ENCODE data around the gene RELN.

RELN gene

GRCh38 chr7:103715376-103716120 is 273.9 kb downstream of the RELN start:
- H3K9ac ChIP-seq (ENCODE audit: low read length) = no peak overlapping the region

DNA sequence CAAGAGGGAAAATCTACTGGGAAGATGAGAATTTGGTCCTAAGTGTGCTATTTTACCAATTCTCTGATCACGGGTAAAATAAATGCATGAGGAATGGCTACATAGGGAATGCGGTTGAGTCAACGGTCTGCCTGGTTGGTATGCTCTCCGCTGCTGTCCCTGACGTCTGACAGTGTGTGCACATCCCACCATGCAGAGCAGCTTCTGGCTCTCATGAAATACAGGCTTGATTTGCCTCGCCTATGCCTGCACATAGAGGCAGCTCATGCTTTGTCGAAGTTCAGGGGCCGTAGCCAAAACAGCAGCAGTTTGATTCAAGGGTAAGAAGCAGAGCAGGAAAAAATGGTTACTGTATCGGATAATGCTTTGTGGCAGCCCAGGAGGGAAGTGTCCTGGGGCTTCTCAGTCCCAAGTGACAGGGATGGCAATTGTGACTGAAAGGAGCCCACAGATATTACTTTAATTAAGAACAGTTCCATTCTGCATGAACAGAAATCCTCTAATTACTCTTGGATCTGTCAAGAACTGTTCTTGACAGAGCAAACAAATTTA is 275.0 kb downstream of the RELN start:
- Histone ChIP-seq H2BK5ac (ENCODE audit: low read length) (no peak overlapping the region), H3K23ac (ENCODE audit: low read length) (no peak overlapping the region), H3K79me2 (ENCODE audit: control insufficient read depth, insufficient read depth, low read length) (no peaks in the 10 kb centered on the region), H3K27ac (ENCODE audit: low read depth, low read length) (no peak overlapping the region), H3K4me2 (ENCODE audit: low read length) (no peak overlapping the region), H2AK5ac (ENCODE audit: low read length) (no peak overlapping the region), H4K5ac (ENCODE audit: low read length) (no peak overlapping the region), H3K79me1 (ENCODE audit: low read length) (no peaks in the 10 kb centered on the region), H3K4ac (ENCODE audit: low read depth, low read length) (no peak overlapping the region), H3K56ac (ENCODE audit: low read length) (no peak overlapping the region), H2BK120ac (ENCODE audit: low read depth, low read length) (no peak overlapping the region), H3K18ac (ENCODE audit: low read length) (no peak overlapping the region), H2BK15ac (replicated peaks; ENCODE audit: low read depth) (no peak overlapping the region), H3K36me3 (ENCODE audit: control insufficient read depth, insufficient read depth, low read length) (no peaks in the 10 kb centered on the region), H3K4me3 (ENCODE audit: low read length) (no peak overlapping the region), H3K9ac (ENCODE audit: low read length) (no peak overlapping the region), H3K27me3 (ENCODE audit: insufficient read depth, low read length, poor library complexity) (no peaks in the 10 kb centered on the region), H3K4me1 (ENCODE audit: control insufficient read depth, low read depth, low read length) (no peaks in the 10 kb centered on the region), H4K8ac (ENCODE audit: low read depth, low read length) (no peak overlapping the region)
- DNase-seq = peak; percentile 7
- WGBS (ENCODE audit: extremely low coverage, insufficient coverage, low lambda C conversion rate) = no CpG with 5 or more reads among the region's 9 CpGs

More at GRCh38 chr7:103715376-103716120, 273.9 kb downstream of the RELN start:
- H3K4ac ChIP-seq (ENCODE audit: low read depth, low read length) = no peak overlapping the region
- no peak overlapping the region for H2BK15ac ChIP-seq (replicated peaks; ENCODE audit: low read depth)
- H3K36me3 ChIP-seq (ENCODE audit: control insufficient read depth, insufficient read depth, low read length) = no peaks in the 10 kb centered on the region
- H3K18ac ChIP-seq (ENCODE audit: low read length) = no peak overlapping the region
- H3K56ac ChIP-seq (ENCODE audit: low read length) = no peak overlapping the region
- no peaks in the 10 kb centered on the region for H3K79me2 ChIP-seq (ENCODE audit: control insufficient read depth, insufficient read depth, low read length)
- H2BK5ac ChIP-seq (ENCODE audit: low read length) = no peak overlapping the region
- no peak overlapping the region for H4K5ac ChIP-seq (ENCODE audit: low read length)
- H4K8ac ChIP-seq (ENCODE audit: low read depth, low read length) = no peak overlapping the region
- no peak overlapping the region for H3K4me2 ChIP-seq (ENCODE audit: low read length)
- DNase-seq = no peak
- H3K79me1 ChIP-seq (ENCODE audit: low read length) = no peaks in the 10 kb centered on the region
- H3K4me1 ChIP-seq (ENCODE audit: control insufficient read depth, low read depth, low read length) = no peaks in the 10 kb centered on the region
- no CpG with 5 or more reads among the region's 4 CpGs for WGBS (ENCODE audit: extremely low coverage, insufficient coverage, low lambda C conversion rate)
- H2AK5ac ChIP-seq (ENCODE audit: low read length) = no peak overlapping the region
- no peak overlapping the region for H3K23ac ChIP-seq (ENCODE audit: low read length)
- H3K27me3 ChIP-seq (ENCODE audit: insufficient read depth, low read length, poor library complexity) = no peaks in the 10 kb centered on the region
- H3K27ac ChIP-seq (ENCODE audit: low read depth, low read length) = no peak overlapping the region
- H2BK120ac ChIP-seq (ENCODE audit: low read depth, low read length) = no peak overlapping the region
- no peak overlapping the region for H3K4me3 ChIP-seq (ENCODE audit: low read length)

GRCh38 chr7:103712991-103713778 is 276.3 kb downstream of the RELN start:
- no peak overlapping the region for H3K4ac ChIP-seq (ENCODE audit: low read depth, low read length)
- no peak overlapping the region for H2BK120ac ChIP-seq (ENCODE audit: low read depth, low read length)
- H4K8ac ChIP-seq (ENCODE audit: low read depth, low read length) = no peak overlapping the region
- no CpG with 5 or more reads among the region's 4 CpGs for WGBS (ENCODE audit: extremely low coverage, insufficient coverage, low lambda C conversion rate)
- H3K9ac ChIP-seq (ENCODE audit: low read length) = no peak overlapping the region
- H3K18ac ChIP-seq (ENCODE audit: low read length) = no peak overlapping the region
- no peaks in the 10 kb centered on the region for H3K79me2 ChIP-seq (ENCODE audit: control insufficient read depth, insufficient read depth, low read length)
- H3K23ac ChIP-seq (ENCODE audit: low read length) = no peak overlapping the region
- no peak for DNase-seq
- H2AK5ac ChIP-seq (ENCODE audit: low read length) = no peak overlapping the region
- no peak overlapping the region for H4K5ac ChIP-seq (ENCODE audit: low read length)
- no peak overlapping the region for H2BK5ac ChIP-seq (ENCODE audit: low read length)
- no peak overlapping the region for H3K4me2 ChIP-seq (ENCODE audit: low read length)
- H3K36me3 ChIP-seq (ENCODE audit: control insufficient read depth, insufficient read depth, low read length) = no peaks in the 10 kb centered on the region
- no peak overlapping the region for H3K4me3 ChIP-seq (ENCODE audit: low read length)
- no peaks in the 10 kb centered on the region for H3K79me1 ChIP-seq (ENCODE audit: low read length)
- H2BK15ac ChIP-seq (replicated peaks; ENCODE audit: low read depth) = no peak overlapping the region
- no peak overlapping the region for H3K56ac ChIP-seq (ENCODE audit: low read length)
- no peak overlapping the region for H3K27ac ChIP-seq (ENCODE audit: low read depth, low read length)
- H3K4me1 ChIP-seq (ENCODE audit: control insufficient read depth, low read depth, low read length) = no peaks in the 10 kb centered on the region
- no peaks in the 10 kb centered on the region for H3K27me3 ChIP-seq (ENCODE audit: insufficient read depth, low read length, poor library complexity)

GRCh38 chr7:103711413-103711812 is 278.0 kb downstream of the RELN start:
- Histone ChIP-seq H2BK15ac (replicated peaks; ENCODE audit: low read depth) (no peak overlapping the region), H3K56ac (ENCODE audit: low read length) (no peak overlapping the region), H3K79me2 (ENCODE audit: control insufficient read depth, insufficient read depth, low read length) (no peaks in the 10 kb centered on the region), H3K4me3 (ENCODE audit: low read length) (no peak overlapping the region), H4K8ac (ENCODE audit: low read depth, low read length) (no peak overlapping the region), H3K79me1 (ENCODE audit: low read length) (no peaks in the 10 kb centered on the region), H3K27ac (ENCODE audit: low read depth, low read length) (no peak overlapping the region), H2BK5ac (ENCODE audit: low read length) (no peak overlapping the region), H3K4ac (ENCODE audit: low read depth, low read length) (no peak overlapping the region), H3K9ac (ENCODE audit: low read length) (no peak overlapping the region), H4K5ac (ENCODE audit: low read length) (no peak overlapping the region), H3K23ac (ENCODE audit: low read length) (no peak overlapping the region), H3K4me2 (ENCODE audit: low read length) (no peak overlapping the region), H2BK120ac (ENCODE audit: low read depth, low read length) (no peak overlapping the region), H3K36me3 (ENCODE audit: control insufficient read depth, insufficient read depth, low read length) (no peaks in the 10 kb centered on the region), H3K27me3 (ENCODE audit: insufficient read depth, low read length, poor library complexity) (no peaks in the 10 kb centered on the region), H3K4me1 (ENCODE audit: control insufficient read depth, low read depth, low read length) (no peaks in the 10 kb centered on the region), H3K18ac (ENCODE audit: low read length) (no peak overlapping the region), H2AK5ac (ENCODE audit: low read length) (no peak overlapping the region)
- DNase-seq = no peak
- WGBS (ENCODE audit: extremely low coverage, insufficient coverage, low lambda C conversion rate) = no CpG with 5 or more reads among the region's 4 CpGs

GRCh38 chr7:103710247-103710646 is 279.2 kb downstream of the RELN start:
- Histone ChIP-seq H3K4me3 (ENCODE audit: low read length) (no peak overlapping the region), H2BK5ac (ENCODE audit: low read length) (no peak overlapping the region), H2BK120ac (ENCODE audit: low read depth, low read length) (no peak overlapping the region), H3K56ac (ENCODE audit: low read length) (no peak overlapping the region), H4K5ac (ENCODE audit: low read length) (no peak overlapping the region), H3K4me2 (ENCODE audit: low read length) (no peak overlapping the region), H2BK15ac (replicated peaks; ENCODE audit: low read depth) (no peak overlapping the region), H4K8ac (ENCODE audit: low read depth, low read length) (no peak overlapping the region), H3K23ac (ENCODE audit: low read length) (no peak overlapping the region), H3K27ac (ENCODE audit: low read depth, low read length) (no peak overlapping the region), H3K4ac (ENCODE audit: low read depth, low read length) (no peak overlapping the region), H3K18ac (ENCODE audit: low read length) (no peak overlapping the region), H3K79me1 (ENCODE audit: low read length) (no peaks in the 10 kb centered on the region), H3K9ac (ENCODE audit: low read length) (no peak overlapping the region), H3K27me3 (ENCODE audit: insufficient read depth, low read length, poor library complexity) (no peaks in the 10 kb centered on the region), H2AK5ac (ENCODE audit: low read length) (no peak overlapping the region), H3K36me3 (ENCODE audit: control insufficient read depth, insufficient read depth, low read length) (no peaks in the 10 kb centered on the region), H3K79me2 (ENCODE audit: control insufficient read depth, insufficient read depth, low read length) (no peaks in the 10 kb centered on the region), H3K4me1 (ENCODE audit: control insufficient read depth, low read depth, low read length) (no peaks in the 10 kb centered on the region)
- no CpG with 5 or more reads among the region's 2 CpGs for WGBS (ENCODE audit: extremely low coverage, insufficient coverage, low lambda C conversion rate)
- DNase-seq = no peak
